HG03565 (cell line): ENCODE results near the gene BAIAP2.

Experiments
- ATAC-seq: cut with Tn5 transposase; IDR thresholded peaks from one replicate; pipeline ENCODE4 v1.9.1; 2021; ENCODE audit warnings: mild to moderate bottlenecking, moderate library complexity; ENCODE audit not compliant: unreplicated experiment

The BAIAP2 gene

GRCh38 chr17:81036197-81036941 lies 1.4 kb downstream of the BAIAP2 start:
- ATAC-seq = no peak

GRCh38 chr17:81037026-81037797 lies 2.3 kb downstream of the BAIAP2 start:
- no peak for ATAC-seq

GRCh38 chr17:81037798-81038733 lies 3.1 kb downstream of the BAIAP2 start:
- ATAC-seq = no peak

DNA sequence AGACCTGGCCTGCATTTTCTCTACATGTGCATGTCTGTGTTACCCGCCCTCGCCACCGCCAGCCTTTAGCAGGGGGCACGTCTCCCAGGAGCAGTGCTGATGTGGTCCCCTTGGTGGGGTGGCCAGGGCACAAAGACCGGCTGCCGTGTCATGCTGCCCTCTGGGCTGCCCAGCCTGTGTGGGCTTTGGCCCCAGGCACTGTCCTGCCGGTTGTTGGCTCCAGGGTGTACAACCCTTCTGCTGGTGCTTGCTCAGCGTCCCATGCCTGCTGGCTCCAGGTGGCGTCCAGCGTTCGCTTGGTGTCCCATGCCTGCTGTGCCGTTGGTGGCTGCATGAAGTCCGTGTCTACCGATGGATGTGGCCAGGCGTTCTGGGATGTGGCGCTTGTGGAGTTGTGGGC lies 4.1 kb downstream of the BAIAP2 start:
- ATAC-seq = no peak

GRCh38 chr17:81039854-81040758 lies 5.2 kb downstream of the BAIAP2 start:
- ATAC-seq = no peak

GRCh38 chr17:81040791-81041337 lies 5.9 kb downstream of the BAIAP2 start:
- ATAC-seq = no peak

DNA sequence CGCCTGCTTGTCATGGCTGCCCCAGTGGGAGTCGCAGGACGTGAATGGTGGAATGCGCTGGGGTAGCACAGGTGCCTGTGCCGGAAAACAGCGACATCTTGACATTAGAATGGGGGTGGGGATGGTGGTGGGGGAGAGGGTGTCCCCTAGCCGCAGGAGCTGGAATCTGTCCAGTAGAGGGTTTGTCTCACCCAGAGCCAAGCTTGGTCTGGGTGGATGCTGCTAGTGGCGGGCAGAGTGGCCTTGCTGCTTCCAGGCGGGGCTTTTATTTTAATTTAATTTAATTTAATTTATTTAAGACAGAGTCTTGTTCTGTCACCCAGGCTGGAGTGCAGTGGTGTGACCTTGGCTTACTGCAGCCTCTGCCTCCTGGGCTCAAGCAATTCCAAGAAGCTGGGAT lies 7.7 kb downstream of the BAIAP2 start:
- ATAC-seq = no peak

DNA sequence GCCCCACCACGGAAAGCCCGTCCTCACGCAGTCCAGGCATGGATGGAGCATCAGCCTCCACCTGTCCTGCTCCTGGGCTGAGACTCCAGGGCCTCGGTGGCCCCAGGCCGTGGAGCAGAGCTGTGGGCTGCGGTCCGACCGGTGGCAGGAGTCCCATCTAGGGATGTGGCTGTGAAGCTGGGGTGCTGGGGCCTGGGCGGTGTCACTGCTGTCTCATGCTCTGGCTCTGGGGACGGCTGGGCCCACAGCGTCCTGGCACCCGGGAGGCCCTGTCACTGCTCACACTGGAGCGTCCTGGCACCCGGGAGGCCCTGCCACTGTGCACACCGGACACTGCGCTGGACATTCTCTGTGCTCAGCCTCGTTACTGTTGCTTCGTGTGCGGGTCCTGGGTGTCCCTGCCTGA lies 8.4 kb downstream of the BAIAP2 start:
- ATAC-seq = no peak

DNA sequence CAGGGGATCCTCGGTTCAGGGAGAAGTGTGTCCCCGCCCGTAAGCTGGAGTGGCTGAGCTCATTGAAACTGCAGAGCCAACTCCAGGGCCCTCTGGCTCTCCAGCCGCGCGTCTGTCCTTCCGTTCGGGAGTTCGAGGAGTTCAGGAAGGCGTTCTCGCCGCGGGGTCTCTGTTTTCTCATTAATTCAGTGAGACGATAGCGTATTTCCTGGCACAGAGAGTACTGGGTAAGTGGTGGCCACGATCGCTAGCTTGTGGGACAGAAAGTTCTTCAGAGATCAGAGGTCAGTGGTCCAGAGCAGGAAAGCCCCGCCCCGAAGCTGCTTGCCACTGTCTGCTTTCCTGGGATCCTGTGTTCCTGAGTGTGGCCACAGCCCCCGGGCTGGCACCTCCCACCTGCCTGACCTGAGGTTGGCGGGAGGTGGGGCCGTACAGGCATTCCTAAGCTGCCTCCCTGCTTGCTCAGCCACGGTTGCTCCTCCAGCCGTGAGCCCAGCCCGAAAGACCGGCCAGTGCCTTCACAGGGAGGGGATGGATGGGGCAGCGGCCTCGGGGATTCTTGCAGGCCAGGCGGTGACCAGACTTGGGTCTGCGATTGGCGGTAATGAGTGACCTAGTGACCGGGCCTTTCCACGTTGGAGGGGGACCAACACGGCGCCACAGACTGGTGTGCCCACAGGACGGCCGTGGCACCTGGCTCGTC lies 8.9 kb downstream of the BAIAP2 start:
- ATAC-seq = no peak

DNA sequence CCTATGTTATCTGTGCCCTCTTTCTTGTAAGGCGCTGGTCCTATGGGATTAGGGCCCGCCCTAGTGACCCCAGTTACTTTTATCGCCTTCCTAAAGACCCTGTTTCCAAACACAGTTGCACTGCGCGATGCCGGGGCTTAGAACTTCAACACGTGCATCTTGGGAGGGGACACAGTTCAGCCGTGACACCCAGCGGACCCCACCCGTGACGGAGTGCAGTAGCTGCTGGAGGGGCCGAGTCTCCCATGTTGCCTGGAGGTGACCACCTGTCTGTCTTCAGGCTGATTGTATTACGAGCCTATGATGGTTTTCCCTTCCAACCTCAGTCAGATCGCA lies 9.4 kb downstream of the BAIAP2 start:
- no peak for ATAC-seq

DNA sequence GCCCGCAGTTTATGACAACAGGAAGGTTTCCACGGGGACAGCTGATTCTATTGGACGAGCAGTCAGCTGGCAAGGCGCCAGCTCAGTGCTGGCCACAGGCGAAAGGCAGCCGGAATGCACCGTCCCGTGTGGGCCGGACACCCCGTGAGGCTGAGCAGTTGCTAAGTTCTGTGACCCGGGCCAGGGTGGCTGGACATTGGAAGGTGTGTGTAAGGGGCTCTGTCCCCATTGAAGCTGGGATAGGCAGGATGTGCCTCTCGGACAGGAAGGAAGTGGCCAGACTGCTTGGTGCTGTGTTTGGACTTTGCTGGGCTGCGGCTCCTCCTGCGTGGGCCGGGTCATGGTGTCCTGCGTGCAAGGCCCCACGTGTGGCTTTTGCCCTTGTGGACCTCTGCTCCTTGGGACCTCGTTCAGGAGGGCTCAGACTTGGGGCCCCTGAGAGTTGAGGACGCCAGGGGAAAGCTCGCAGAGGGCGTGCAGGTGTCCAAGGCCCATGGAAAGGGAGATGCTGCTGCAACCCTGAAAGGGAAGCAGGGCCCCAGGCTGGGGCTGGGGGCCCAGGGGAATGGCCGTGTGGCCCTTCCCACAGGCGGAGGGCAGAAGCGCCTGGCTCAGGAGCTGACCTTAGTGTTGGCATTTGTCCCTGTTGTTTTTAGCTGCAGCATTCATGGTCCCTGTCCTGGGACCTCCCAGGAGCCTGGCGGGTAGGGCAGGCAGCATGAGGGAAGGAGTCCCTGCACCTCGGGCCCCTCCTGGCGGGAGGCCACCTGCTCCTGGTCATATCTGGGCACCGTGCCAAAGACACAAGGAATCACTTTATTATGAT lies 10.0 kb downstream of the BAIAP2 start:
- no peak for ATAC-seq

DNA sequence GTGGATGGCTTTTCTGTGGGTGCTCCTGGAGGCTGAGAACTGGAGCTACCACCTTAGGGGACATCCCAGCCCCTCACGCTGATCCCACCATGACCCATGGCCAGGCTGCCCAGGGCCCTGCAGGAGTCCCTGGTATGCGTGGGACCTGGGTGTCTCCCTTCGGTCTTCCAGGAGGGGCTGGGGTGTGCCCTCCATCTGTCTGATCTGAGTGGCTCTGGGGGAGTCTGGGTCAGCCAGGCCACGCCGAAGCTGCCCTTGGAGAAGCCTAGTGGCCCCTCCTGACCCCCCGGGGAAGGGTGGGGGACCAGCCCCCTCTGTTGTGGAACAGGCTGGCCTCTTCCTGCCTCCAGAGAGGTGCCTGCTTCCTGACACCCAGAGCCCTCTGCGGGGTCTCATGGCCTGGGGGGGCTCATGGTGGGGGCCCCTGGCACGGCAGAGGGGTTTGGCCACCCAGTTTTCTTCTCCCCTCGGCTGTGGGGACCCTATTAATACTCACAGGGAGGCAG lies 10.7 kb downstream of the BAIAP2 start:
- no peak for ATAC-seq

- ATAC-seq = no peak
These were observed 11.3 kb downstream of the BAIAP2 start for GRCh38 chr17:81046132-81046769.

GRCh38 chr17:81046770-81047359 lies 11.9 kb downstream of the BAIAP2 start:
- ATAC-seq = no peak

- ATAC-seq = no peak
These were observed 13.9 kb downstream of the BAIAP2 start for GRCh38 chr17:81048827-81049371.

- no peak for ATAC-seq
These were observed 14.5 kb downstream of the BAIAP2 start for GRCh38 chr17:81049372-81049911.

DNA sequence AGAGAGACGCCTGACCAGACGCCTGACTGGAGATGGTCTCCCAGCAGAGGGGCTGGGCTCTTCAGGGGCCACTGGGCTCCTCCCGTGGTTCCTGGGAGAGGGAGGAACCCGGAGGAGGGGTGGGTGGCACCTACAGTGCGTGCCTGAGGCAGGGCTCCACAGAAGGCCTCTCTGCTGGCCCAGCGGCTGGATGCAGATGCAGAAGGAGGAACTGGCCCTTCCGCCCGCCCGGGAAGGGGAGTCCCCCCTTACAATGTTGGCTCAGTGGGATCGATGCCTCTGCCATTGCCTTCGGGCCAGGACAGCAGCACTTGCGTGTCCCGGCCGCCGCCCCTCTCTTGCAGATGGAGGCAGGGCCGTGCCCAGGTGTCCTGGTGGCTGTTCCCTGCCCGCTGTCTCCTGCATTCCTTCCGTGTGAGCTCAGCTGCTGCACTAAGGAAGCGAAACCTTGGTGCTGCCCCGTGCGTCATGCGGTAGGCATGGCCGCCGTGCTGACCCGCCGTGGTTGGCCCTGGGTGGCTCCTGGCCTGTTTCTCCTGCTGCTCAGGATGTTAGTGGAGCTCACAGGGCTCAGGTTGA lies 15.1 kb downstream of the BAIAP2 start:
- no peak for ATAC-seq
